Measurements from ENCODE around the gene PPP1R1C. TPM values are rescaled to one million over a fixed set of nuclear protein-coding genes. Genes with fewer than 3 reads are reported as not detected.

PPP1R1C gene, protein sequence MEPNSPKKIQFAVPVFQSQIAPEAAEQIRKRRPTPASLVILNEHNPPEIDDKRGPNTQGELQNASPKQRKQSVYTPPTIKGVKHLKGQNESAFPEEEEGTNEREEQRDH
- total RNA-seq (not detected), polyA plus RNA-seq (1 to 10 TPM in 2 of 3 donors, under 1 TPM in 1; 0.83 to 3.5 (median 3.0) TPM)

GRCh38 chr2:181985632-181986205 lies at the start of gene PPP1R1C:
PPP1R1C (plus strand) TSS chr2:181985853; CDS start chr2:181986111, 258 bp downstream.
- no peak for DNase-seq
- intact Hi-C loops (cut with DNase I): no loop called here
- 91 to 93% methylated on average over 8 of the region's 8 CpGs for WGBS, 2 donors
- peaks cover 0 to 24% (median 8%) of the 10 kb centered on the region in 4 donors for H3K4me1 ChIP-seq
- no peaks in the 10 kb centered on the region for H3K9me3 ChIP-seq
- H3K36me3 ChIP-seq: no peaks in the 10 kb centered on the region
- TF ChIP-seq, protein P1, sequence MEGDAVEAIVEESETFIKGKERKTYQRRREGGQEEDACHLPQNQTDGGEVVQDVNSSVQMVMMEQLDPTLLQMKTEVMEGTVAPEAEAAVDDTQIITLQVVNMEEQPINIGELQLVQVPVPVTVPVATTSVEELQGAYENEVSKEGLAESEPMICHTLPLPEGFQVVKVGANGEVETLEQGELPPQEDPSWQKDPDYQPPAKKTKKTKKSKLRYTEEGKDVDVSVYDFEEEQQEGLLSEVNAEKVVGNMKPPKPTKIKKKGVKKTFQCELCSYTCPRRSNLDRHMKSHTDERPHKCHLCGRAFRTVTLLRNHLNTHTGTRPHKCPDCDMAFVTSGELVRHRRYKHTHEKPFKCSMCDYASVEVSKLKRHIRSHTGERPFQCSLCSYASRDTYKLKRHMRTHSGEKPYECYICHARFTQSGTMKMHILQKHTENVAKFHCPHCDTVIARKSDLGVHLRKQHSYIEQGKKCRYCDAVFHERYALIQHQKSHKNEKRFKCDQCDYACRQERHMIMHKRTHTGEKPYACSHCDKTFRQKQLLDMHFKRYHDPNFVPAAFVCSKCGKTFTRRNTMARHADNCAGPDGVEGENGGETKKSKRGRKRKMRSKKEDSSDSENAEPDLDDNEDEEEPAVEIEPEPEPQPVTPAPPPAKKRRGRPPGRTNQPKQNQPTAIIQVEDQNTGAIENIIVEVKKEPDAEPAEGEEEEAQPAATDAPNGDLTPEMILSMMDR (IDR thresholded peaks at IDR 0.05): no peak
- TF ChIP-seq POLR2A (IDR thresholded peaks at IDR 0.05): no peak
- TF ChIP-seq POLR2AphosphoS5 (IDR thresholded peaks at IDR 0.05): no peak
- no peak for TF ChIP-seq EP300 (IDR thresholded peaks at IDR 0.05)
- no peaks in the 10 kb centered on the region for H3K27me3 ChIP-seq
- peak within 1 kb of the TSS in 2 of 4 donors; percentile 2 to 28 for H3K27ac ChIP-seq
- H3K4me3 ChIP-seq: no peak within 1 kb of the TSS

DNA sequence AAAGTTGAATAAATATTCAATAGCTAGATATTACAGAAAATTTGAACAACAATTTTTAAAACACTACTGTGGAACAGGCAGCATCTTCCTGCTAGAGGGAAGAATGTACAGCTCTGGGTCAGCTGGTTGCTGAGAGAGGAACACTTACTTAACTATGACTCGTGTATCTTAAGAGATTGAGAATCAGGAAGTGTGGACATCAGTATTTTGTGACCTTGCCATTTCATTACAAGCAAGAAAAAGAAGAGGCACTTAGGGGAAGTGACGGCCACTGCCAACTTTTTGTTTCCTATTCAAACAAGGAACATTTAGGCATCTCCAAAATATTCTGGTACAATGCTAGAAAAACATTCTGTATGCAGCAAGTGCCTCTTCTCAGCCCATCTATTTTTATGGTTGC lies 48.2 kb upstream of the PPP1R1C start:
- no peaks in the 10 kb centered on the region for H3K27me3 ChIP-seq
- DNase-seq: no peak
- no peaks in the 10 kb centered on the region for H3K9me3 ChIP-seq
- intact Hi-C loops (cut with DNase I): no loop called here
- H3K36me3 ChIP-seq: no peaks in the 10 kb centered on the region
- TF ChIP-seq, protein P1 (IDR thresholded peaks at IDR 0.05): no peak
- TF ChIP-seq POLR2AphosphoS5 (IDR thresholded peaks at IDR 0.05): no peak
- no peaks in the 10 kb centered on the region for H3K4me1 ChIP-seq
- WGBS, 2 donors: 27 to 33% methylated on average over 2 of the region's 2 CpGs
- H3K4me3 ChIP-seq: no peak overlapping the region
- no peak overlapping the region for H3K27ac ChIP-seq

DNA sequence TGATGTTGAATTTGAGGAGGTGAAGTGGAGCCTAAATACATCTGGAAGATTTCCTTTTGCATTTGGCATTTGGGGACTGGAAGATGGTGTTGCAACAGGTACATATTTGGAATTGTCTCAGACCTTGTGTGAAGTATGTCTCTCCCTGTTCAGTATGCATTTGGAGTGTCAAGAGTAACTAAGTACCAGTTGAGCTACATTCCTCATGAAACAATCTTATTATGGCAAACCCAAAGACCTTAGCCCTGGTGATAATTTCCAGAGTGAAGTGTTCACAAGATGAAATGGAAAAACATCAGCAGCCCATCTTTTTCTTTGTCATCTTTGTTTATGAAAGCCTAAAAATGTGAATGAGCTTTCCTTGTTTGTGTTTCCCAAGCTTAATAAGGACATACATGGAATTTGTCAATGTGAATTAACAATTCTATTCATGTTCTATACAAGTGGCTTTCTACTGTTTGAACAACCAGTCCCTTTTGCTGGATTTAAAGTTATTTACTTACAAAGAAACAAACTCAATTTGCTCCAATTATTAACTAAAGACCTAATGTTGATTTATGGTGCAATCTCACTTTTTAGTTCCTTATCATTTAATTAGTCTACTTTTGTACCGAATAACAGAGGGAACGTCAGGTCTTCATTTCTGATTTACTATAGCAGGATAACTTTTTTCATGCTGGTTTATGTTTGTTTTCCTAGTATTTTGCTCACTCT lies 42.1 kb upstream of the PPP1R1C start:
- Histone ChIP-seq H3K9me3 (no peaks in the 10 kb centered on the region), H3K36me3 (no peaks in the 10 kb centered on the region), H3K4me3 (no peak overlapping the region), H3K4me1 (no peaks in the 10 kb centered on the region), H3K27me3 (no peaks in the 10 kb centered on the region), H3K27ac (no peak overlapping the region)
- intact Hi-C loops (cut with DNase I): no loop called here
- WGBS, 2 donors: 84 to 88% methylated on average over 2 of the region's 2 CpGs
- no peak for DNase-seq
- TF ChIP-seq EP300 (IDR thresholded peaks at IDR 0.05): no peak
- TF ChIP-seq, protein P1 (IDR thresholded peaks at IDR 0.05): no peak
- no peak for TF ChIP-seq POLR2A (IDR thresholded peaks at IDR 0.05)
- TF ChIP-seq POLR2AphosphoS5 (IDR thresholded peaks at IDR 0.05): no peak

DNA sequence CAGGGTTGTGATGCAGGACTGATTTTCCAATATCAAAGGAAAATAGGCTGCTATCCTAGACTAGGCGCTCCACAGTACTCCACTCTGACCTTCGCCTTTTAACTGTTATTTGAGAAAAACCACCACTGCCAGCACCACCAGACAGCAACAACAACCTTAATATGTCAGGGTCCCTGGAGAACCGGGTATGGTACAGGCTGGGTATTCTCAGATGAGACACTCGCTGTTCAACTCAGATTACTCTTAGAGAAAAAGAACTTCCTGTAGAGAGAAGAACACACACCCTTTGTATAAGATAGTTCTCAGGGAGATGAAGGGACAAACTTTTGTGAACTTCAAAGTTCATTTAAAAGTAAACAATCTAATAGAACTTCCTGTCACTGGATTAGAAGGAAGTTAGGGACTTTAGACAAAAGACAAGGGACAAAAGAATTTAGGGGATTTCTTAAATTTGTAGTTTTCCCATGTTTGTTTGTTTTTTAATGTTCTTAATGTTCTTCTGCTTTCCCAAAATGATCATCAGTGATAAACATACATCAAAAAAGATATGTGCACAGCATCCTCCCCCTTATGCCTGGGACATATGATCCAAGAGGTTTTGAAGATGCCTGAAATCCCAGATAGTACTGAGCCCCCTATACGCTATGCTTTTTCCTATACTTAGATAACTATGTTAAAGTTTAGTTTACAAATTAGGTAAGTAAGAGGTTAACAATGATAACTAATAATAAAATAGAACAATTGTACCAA lies 41.3 kb upstream of the PPP1R1C start:
- intact Hi-C loops (cut with DNase I): no loop called here
- Histone ChIP-seq H3K4me3 (no peak overlapping the region), H3K27ac (no peak overlapping the region), H3K36me3 (no peaks in the 10 kb centered on the region), H3K9me3 (no peaks in the 10 kb centered on the region), H3K4me1 (no peaks in the 10 kb centered on the region), H3K27me3 (no peaks in the 10 kb centered on the region)
- no peak for TF ChIP-seq EP300 (IDR thresholded peaks at IDR 0.05)
- no peak for DNase-seq
- 70 to 71% methylated on average over 5 of the region's 5 CpGs for WGBS, 2 donors

DNA sequence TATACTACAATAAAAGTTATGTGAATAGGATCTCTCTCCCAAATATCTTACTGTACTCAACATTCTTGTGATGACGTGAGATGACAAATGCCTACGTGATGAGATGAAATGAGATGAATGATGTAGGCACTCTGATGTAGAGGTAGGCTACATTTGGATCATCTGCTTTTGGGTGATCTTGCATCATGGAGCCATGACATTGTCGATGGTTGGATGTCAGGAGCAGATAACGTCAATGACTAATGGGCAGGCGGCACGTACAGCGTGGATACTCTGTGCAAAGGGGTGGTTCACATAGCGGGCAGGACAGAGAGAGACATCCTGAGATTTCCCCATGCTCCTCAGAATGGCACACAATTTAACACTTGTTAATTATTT lies 40.8 kb upstream of the PPP1R1C start:
- Histone ChIP-seq H3K36me3 (no peaks in the 10 kb centered on the region), H3K27me3 (no peaks in the 10 kb centered on the region), H3K4me3 (no peak overlapping the region), H3K4me1 (no peaks in the 10 kb centered on the region), H3K9me3 (no peaks in the 10 kb centered on the region), H3K27ac (no peak overlapping the region)
- DNase-seq: no peak
- intact Hi-C loops (cut with DNase I): no loop called here
- WGBS, 2 donors: 96 to 97% methylated on average over 8 of the region's 8 CpGs
- TF ChIP-seq POLR2A (IDR thresholded peaks at IDR 0.05) (no peak), POLR2AphosphoS5 (IDR thresholded peaks at IDR 0.05) (no peak), EP300 (IDR thresholded peaks at IDR 0.05) (no peak)
- TF ChIP-seq, protein P1 (IDR thresholded peaks at IDR 0.05): no peak
